Measurements from ENCODE around the gene FLG2. TPM values are rescaled to one million over a fixed set of nuclear protein-coding genes. Genes with fewer than 3 reads are reported as not detected.

The FLG2 gene
- total and polyA plus RNA-seq, 2 of the 4 experiments (the other 2 are of a cell fraction) = 0.02 TPM; not detected in 1

GRCh38 chr1:152344438-152344837 lies 15.4 kb downstream of the FLG2 start:
- Histone ChIP-seq H2BK15ac (ENCODE audit: low read depth, low read length) (no peak overlapping the region), H2AK5ac (ENCODE audit: low read depth, low read length) (no peak overlapping the region), H3K9me1 (ENCODE audit: insufficient read depth, low read length) (no peaks in the 10 kb centered on the region), H2BK120ac (ENCODE audit: low read depth, low read length) (no peak overlapping the region), H3K4me1 (ENCODE audit: control insufficient read depth, insufficient read depth, low read length) (no peaks in the 10 kb centered on the region), H2AK9ac (replicated peaks; ENCODE audit: low read depth, low read length, poor library complexity) (no peak overlapping the region), H3K27ac (ENCODE audit: insufficient read depth, low read length) (no peak overlapping the region), H3K9ac (ENCODE audit: low read depth, low read length) (no peak overlapping the region), H4K20me1 (ENCODE audit: insufficient read depth, low read length) (no peaks in the 10 kb centered on the region), H3K4ac (ENCODE audit: low read depth, low read length) (no peak overlapping the region), H4K91ac (ENCODE audit: insufficient read depth, low read depth, low read length) (no peak overlapping the region), H2AFZ (replicated peaks; ENCODE audit: low read length, poor library complexity) (no peak overlapping the region), H3K9me3 (ENCODE audit: control insufficient read depth, insufficient read depth, low read length) (no peaks in the 10 kb centered on the region), H3K56ac (ENCODE audit: extremely low read depth, insufficient read depth, low read length) (no peak overlapping the region), H3K14ac (replicated peaks; ENCODE audit: low read depth, low read length) (no peak overlapping the region), H4K8ac (ENCODE audit: low read depth in 2 of 2, low read length in 2 of 2) (no peak overlapping the region), H3K4me2 (ENCODE audit: low read depth, low read length) (no peak overlapping the region), H3K36me3 (ENCODE audit: control insufficient read depth, insufficient read depth, low read length) (no peaks in the 10 kb centered on the region), H4K5ac (ENCODE audit: low read depth, low read length) (no peak overlapping the region), H3K23ac (ENCODE audit: low read depth, low read length) (no peak overlapping the region), H3K4me3 (ENCODE audit: insufficient read depth, low read depth, low read length) (no peak overlapping the region), H3K27me3 (ENCODE audit: control insufficient read depth, insufficient read depth, low read length) (no peaks in the 10 kb centered on the region), H3K18ac (ENCODE audit: low read depth, low read length) (no peak overlapping the region), H2BK20ac (ENCODE audit: low read depth, low read length) (no peak overlapping the region), H2BK5ac (ENCODE audit: low read depth, low read length, poor library complexity, severe bottlenecking) (no peak overlapping the region), H3K79me1 (ENCODE audit: low read depth in 1 of 2, low read length in 2 of 2) (no peaks in the 10 kb centered on the region)
- ChIA-PET CTCF (no interaction called here), POLR2A (ENCODE audit: unreplicated experiment) (no interaction called here)
- intact Hi-C loops (cut with micrococcal nuclease) (no loop called here), dilution Hi-C loops (cut with HindIII; ENCODE audit: low sequenced_read_pairs, unreplicated experiment) (no loop called here), in situ Hi-C loops (cut with MboI; ENCODE audit: low sequenced_read_pairs) (no loop called here)
- TF ChIP-seq MAFK (IDR thresholded peaks at IDR 0.05; ENCODE audit: low read depth, low read length) (no peak), CTCF (conservative IDR thresholded peaks at IDR 0.05; ENCODE audit: low read depth, low read length) (no peak), MAZ (IDR thresholded peaks at IDR 0.05; ENCODE audit: borderline replicate concordance, low read depth, low read length) (no peak), CEBPB (IDR thresholded peaks at IDR 0.05; ENCODE audit: low read depth, low read length) (no peak), CHD1 (IDR thresholded peaks at IDR 0.05; ENCODE audit: low read depth, low read length) (no peak), FOS (IDR thresholded peaks at IDR 0.05; ENCODE audit: low read depth, low read length) (no peak), NFE2L2 (IDR thresholded peaks at IDR 0.05; ENCODE audit: low read depth, low read length) (no peak), BHLHE40 (IDR thresholded peaks at IDR 0.05; ENCODE audit: low read depth, low read length) (no peak), POLR2A (IDR thresholded peaks at IDR 0.05; ENCODE audit: low read depth, low read length) (no peak), RFX5 (IDR thresholded peaks at IDR 0.05; ENCODE audit: low read depth, low read length) (no peak), ELK1 (IDR thresholded peaks at IDR 0.05; ENCODE audit: borderline replicate concordance, low read depth, low read length) (no peak), RCOR1 (IDR thresholded peaks at IDR 0.05; ENCODE audit: insufficient replicate concordance, low read length) (no peak), MXI1 (IDR thresholded peaks at IDR 0.05; ENCODE audit: borderline replicate concordance, low read depth, low read length) (no peak), RAD21 (IDR thresholded peaks at IDR 0.05; ENCODE audit: low read length) (no peak), SMC3 (IDR thresholded peaks at IDR 0.05; ENCODE audit: low read depth, low read length) (no peak)
- TF ChIP-seq, protein P1, sequence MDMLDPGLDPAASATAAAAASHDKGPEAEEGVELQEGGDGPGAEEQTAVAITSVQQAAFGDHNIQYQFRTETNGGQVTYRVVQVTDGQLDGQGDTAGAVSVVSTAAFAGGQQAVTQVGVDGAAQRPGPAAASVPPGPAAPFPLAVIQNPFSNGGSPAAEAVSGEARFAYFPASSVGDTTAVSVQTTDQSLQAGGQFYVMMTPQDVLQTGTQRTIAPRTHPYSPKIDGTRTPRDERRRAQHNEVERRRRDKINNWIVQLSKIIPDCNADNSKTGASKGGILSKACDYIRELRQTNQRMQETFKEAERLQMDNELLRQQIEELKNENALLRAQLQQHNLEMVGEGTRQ (IDR thresholded peaks at IDR 0.05; ENCODE audit: low read depth, low read length) = no peak
- BruUV-seq (replicated peaks) = no TSS peak
- ATAC-seq (ENCODE audit: low read depth) = no peak
- DNase-seq = no peak
